Brain microvascular endothelial cell (primary cell): ENCODE measurements around the gene ID2.

Source experiments
- DNase-seq: peaks from one replicate; pipeline ENCODE4 v3.0.0-alpha.2; 2020
- H3K27ac ChIP-seq: fragments of 250-450 bp; sonication (Bioruptor Pico); 2 replicates; pipeline ENCODE4 v1.5.1; 2020; ENCODE audit warnings: mild to moderate bottlenecking, moderate library complexity
- H3K27me3 ChIP-seq: fragments of 250-450 bp; sonication (Bioruptor Pico); replicated peaks from 2 replicates; pipeline ENCODE4 v1.5.1; 2020; ENCODE audit warnings: mild to moderate bottlenecking
- H3K36me3 ChIP-seq: fragments of 250-450 bp; sonication (Bioruptor Pico); replicated peaks from 2 replicates; pipeline ENCODE4 v1.5.1; 2020; ENCODE audit warnings: mild to moderate bottlenecking
- H3K4me3 ChIP-seq: 2 replicates; pipeline ENCODE4 v1.5.1; 2011; ENCODE audit warnings: low read depth, mild to moderate bottlenecking, control low read depth, low read length, moderate library complexity
- in situ Hi-C: cut with HindIII; loops from 2 replicates; pipeline ENCODE4 v1.10.0; 2017; ENCODE audit warnings: low sequenced_read_pairs, low pct_ligation_motif_present
- TF ChIP-seq, protein P1 (sequence below): IDR thresholded peaks from 2 replicates; pipeline ENCODE4 v1.5.1; 2011; ENCODE audit warnings: low read depth, mild to moderate bottlenecking, moderate library complexity, low read length, control low read depth, inconsistent platforms; ENCODE audit errors: missing control alignments

Gene ID2

DNA sequence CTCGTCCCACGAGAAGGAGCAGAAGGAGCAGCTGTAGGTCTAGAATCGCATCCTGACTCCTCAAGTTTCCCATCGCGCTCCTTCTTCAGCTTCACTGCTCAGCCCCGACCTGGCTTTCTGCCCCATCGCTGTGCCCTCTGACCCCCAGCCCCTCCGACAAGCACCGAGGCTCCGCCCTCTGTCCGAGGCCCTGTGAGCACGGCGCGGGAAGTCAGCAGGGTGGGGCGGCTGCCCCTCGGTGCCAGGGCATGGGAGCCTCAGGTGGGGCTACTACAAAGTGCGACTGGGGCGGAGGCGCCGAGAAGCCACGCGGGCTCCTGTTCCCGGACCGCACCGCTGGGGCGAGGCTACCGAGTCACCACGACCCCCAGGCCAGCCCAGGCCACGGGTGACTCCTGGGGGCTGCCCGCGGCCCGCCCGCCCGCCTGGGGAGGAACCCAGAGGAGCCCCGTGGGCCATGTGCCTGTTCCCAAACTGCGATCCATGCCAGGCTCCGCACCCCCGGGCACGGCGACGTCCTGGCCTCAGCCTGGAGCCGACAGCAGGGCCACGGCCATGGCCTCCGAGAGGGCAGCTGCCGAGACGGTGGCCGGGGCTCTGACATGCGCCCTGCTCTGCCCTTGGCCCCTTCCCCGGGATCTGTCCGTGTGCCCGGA is 36.6 kb upstream of the ID2 start:
- no peaks in the 10 kb centered on the region for H3K36me3 ChIP-seq
- no peaks in the 10 kb centered on the region for H3K27me3 ChIP-seq
- in situ Hi-C loops = no loop called here
- no peak for DNase-seq
- no peak overlapping the region for H3K27ac ChIP-seq
- no peak overlapping the region for H3K4me3 ChIP-seq
- TF ChIP-seq, protein P1, sequence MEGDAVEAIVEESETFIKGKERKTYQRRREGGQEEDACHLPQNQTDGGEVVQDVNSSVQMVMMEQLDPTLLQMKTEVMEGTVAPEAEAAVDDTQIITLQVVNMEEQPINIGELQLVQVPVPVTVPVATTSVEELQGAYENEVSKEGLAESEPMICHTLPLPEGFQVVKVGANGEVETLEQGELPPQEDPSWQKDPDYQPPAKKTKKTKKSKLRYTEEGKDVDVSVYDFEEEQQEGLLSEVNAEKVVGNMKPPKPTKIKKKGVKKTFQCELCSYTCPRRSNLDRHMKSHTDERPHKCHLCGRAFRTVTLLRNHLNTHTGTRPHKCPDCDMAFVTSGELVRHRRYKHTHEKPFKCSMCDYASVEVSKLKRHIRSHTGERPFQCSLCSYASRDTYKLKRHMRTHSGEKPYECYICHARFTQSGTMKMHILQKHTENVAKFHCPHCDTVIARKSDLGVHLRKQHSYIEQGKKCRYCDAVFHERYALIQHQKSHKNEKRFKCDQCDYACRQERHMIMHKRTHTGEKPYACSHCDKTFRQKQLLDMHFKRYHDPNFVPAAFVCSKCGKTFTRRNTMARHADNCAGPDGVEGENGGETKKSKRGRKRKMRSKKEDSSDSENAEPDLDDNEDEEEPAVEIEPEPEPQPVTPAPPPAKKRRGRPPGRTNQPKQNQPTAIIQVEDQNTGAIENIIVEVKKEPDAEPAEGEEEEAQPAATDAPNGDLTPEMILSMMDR = no peak

DNA sequence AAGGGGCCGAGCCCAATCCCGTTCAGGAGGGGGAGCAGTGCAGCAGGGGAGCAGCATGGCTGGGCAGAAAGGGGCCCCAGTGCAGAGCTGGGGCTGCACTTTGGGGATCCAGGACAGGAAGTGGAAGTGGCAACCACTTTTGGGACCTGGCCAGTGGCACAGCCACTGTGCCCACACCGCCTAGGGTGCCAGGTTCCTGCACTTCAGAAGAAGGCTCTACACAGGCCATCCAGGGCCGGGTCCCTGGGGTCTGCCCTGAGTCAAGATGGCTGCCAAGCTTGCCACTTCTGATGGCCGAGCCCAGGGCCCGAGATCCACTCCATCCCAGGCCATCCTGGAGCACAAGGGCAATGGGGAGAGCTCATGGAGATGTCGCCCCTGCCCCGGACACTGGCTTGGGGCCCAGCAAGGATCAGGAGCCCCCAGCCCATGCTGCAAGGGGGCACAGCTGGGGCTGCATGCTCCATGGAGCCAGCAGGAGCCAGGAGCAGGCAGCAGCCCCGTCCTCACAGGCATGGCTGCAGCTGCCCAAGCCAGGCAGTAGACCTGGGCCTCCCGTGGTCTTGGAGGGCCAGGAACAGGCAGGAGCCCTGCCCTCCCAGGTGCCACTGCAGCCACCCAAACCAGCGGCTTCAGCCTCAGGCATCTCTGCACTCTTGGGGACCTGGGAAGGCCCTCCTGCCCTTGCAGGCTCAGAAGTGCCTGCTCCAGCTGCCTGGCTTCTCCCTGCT is 35.0 kb upstream of the ID2 start:
- no peak for DNase-seq
- H3K36me3 ChIP-seq = no peaks in the 10 kb centered on the region
- TF ChIP-seq, protein P1 = no peak
- H3K27ac ChIP-seq = no peak overlapping the region
- no peak overlapping the region for H3K4me3 ChIP-seq
- in situ Hi-C loops = no loop called here
- no peaks in the 10 kb centered on the region for H3K27me3 ChIP-seq

DNA sequence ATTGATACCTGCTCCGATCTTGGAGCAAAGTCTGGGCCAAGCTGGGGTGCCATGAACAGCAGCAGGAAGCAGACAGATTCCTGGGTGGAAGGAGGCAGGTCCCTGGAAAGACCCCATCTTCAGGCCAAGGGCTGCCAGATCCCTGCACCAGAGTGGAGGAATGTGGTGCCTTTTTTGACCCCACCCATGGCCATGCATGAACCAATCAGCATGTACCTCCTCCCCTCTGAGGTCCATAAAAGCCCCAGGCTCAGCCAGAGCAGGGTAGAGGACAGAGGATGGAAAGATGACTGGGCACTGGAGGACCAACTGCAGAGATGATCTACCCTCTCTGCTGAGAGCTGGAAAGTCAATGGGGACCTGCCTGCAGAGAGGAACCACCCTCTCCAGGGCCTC is 34.4 kb upstream of the ID2 start:
- in situ Hi-C loops = no loop called here
- H3K27ac ChIP-seq = no peak overlapping the region
- TF ChIP-seq, protein P1 = no peak
- H3K27me3 ChIP-seq = no peaks in the 10 kb centered on the region
- no peak for DNase-seq
- no peaks in the 10 kb centered on the region for H3K36me3 ChIP-seq
- no peak overlapping the region for H3K4me3 ChIP-seq

DNA sequence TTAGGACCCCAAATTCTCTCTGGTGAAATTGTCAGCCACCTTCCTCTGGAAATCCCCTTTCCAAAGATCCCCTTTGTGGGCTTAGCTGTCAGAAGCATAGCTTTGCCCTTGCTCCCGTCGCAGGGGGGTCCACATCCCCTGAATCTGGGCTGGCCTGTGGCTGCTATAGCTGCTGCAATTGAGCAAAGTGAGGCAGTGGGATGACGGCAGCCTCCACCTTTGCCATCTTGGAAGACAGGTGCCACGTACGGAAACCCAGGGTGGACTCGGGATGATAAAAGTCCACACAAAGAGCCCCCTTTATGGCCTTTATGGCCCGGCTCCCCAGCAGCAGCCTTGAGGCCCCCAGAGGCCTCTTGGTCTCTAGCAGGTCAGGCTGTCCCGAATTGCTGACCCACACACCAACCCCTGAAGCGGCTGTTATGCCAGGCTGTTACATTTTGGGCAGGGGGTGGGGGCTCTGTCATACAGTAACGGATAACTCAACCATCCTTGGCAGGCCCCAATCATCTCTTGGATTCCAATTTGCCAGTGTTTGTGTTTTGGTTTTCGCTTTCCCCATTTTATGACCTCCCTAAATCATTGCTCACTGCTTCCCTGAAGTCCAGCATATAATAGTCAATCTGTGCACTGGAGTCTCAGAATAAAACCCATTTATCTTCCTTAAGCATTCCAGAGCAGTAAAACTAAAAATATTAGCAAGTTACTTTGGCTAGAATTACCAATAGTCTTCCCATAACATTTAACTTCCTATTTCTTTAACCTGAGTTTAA is 33.2 kb upstream of the ID2 start:
- TF ChIP-seq, protein P1 = no peak
- Histone ChIP-seq H3K27me3 (no peaks in the 10 kb centered on the region), H3K36me3 (no peaks in the 10 kb centered on the region), H3K4me3 (no peak overlapping the region), H3K27ac (no peak overlapping the region)
- in situ Hi-C loops = no loop called here
- DNase-seq = no peak

DNA sequence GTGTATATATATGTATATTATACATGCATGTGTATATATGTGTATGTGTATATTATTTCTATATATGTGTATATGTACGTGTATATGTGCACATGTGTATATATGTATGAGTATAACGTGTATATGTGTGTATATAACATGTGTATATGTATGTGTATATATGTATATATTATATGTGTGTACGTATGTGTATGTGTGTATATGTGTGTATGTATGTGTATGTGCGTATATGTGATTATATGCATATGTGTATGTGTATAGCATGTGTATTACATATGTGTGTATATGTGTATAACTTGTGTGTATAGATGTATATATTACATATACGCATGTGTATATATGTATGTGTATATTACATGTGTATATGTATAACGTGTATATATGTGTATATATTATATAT is 32.1 kb upstream of the ID2 start:
- no peak overlapping the region for H3K27ac ChIP-seq
- in situ Hi-C loops = no loop called here
- H3K27me3 ChIP-seq = no peaks in the 10 kb centered on the region
- no peak for DNase-seq
- no peaks in the 10 kb centered on the region for H3K36me3 ChIP-seq
- no peak overlapping the region for H3K4me3 ChIP-seq
- TF ChIP-seq, protein P1 = no peak
